HepG2 (cell line): Measurements from ENCODE around the gene HOXD3. TPM values are rescaled to one million over a fixed set of nuclear protein-coding genes. Genes with fewer than 3 reads are reported as not detected.
A peak's percentile ranks its signal among the peaks of the same experiment; 100 is the strongest.

Experiments used
- ARNT ChIP-seq: fragments of 450-650 bp; IDR thresholded peaks from 2 replicates; pipeline ENCODE4 v1.6.1; 2017
- ATF2 ChIP-seq: sonication (generic); formaldehyde crosslinking; IDR thresholded peaks from 2 replicates; pipeline ENCODE4 v1.4.0; 2020; ENCODE audit warnings: missing genetic modification reagents
- BCL6 ChIP-seq: IDR thresholded peaks from 2 replicates; pipeline ENCODE4 v1.6.1; 2016; ENCODE audit warnings: missing genetic modification reagents, missing compliant biosample characterization
- GTF2F1 ChIP-seq: fragments of 150-350 bp; IDR thresholded peaks from 2 replicates; pipeline ENCODE4 v1.6.1; 2014; ENCODE audit warnings: low read length
- HNF4G ChIP-seq, 2 experiments: sonication (generic) in 1 of 2; formaldehyde crosslinking in 1 of 2; IDR thresholded peaks; 2 replicates each; pipeline versions ENCODE4 v1.4.0 to v1.6.1; 2011 to 2020; ENCODE audit warnings: borderline replicate concordance in 2 of 2, low read depth in 2 of 2, mild to moderate bottlenecking in 2 of 2, low read length in 1 of 2, missing genetic modification reagents in 1 of 2, moderate library complexity in 1 of 2
- MAF1 ChIP-seq: sonication (generic); formaldehyde crosslinking; IDR thresholded peaks from 2 replicates; pipeline ENCODE4 v1.5.0; 2020; ENCODE audit warnings: missing genetic modification reagents, borderline replicate concordance
- NFIC ChIP-seq: IDR thresholded peaks from 2 replicates; pipeline ENCODE4 v1.6.1; 2012; ENCODE audit warnings: mild to moderate bottlenecking, low read length, inconsistent platforms
- NFRKB ChIP-seq: fragments of 450-650 bp; IDR thresholded peaks from 2 replicates; pipeline ENCODE4 v1.6.1; 2017
- NPAS2 ChIP-seq: sonication (generic); formaldehyde crosslinking; IDR thresholded peaks from 2 replicates; pipeline ENCODE4 v1.8.0; 2022; ENCODE audit warnings: mild to moderate bottlenecking, missing genetic modification reagents, borderline replicate concordance
- SP2 ChIP-seq: sonication (generic); formaldehyde crosslinking; IDR thresholded peaks from 2 replicates; pipeline ENCODE4 v1.5.1; 2020; ENCODE audit warnings: mild to moderate bottlenecking, missing genetic modification reagents
- SPEN ChIP-seq: sonication (generic); formaldehyde crosslinking; IDR thresholded peaks from 2 replicates; pipeline ENCODE4 v1.5.1; 2020; ENCODE audit warnings: low read depth, mild to moderate bottlenecking, missing genetic modification reagents
- ZBTB34 ChIP-seq: sonication (generic); formaldehyde crosslinking; IDR thresholded peaks from 2 replicates; pipeline ENCODE4 v1.8.0; 2022; ENCODE audit warnings: mild to moderate bottlenecking, missing genetic modification reagents
- ZC3H13 ChIP-seq: sonication (generic); formaldehyde crosslinking; IDR thresholded peaks from 2 replicates; pipeline ENCODE4 v1.8.1; 2023; ENCODE audit warnings: mild to moderate bottlenecking, missing genetic modification reagents, moderate library complexity
- ZC3H4 ChIP-seq: sonication (generic); formaldehyde crosslinking; IDR thresholded peaks from 2 replicates; pipeline ENCODE4 v1.4.0; 2020; ENCODE audit warnings: missing genetic modification reagents, borderline replicate concordance
- ZFP1 ChIP-seq: IDR thresholded peaks from 2 replicates; pipeline ENCODE4 v1.6.1; 2016
- ZMAT5 ChIP-seq: sonication (generic); formaldehyde crosslinking; IDR thresholded peaks from 2 replicates; pipeline ENCODE4 v1.5.0; 2020; ENCODE audit warnings: mild to moderate bottlenecking, low read depth, missing genetic modification reagents, borderline replicate concordance
- ZNF235 ChIP-seq: sonication (generic); formaldehyde crosslinking; IDR thresholded peaks from 2 replicates; pipeline ENCODE4 v1.8.1; 2023; ENCODE audit warnings: mild to moderate bottlenecking, missing genetic modification reagents, borderline replicate concordance
- ZNF501 ChIP-seq: sonication (generic); formaldehyde crosslinking; IDR thresholded peaks from 2 replicates; pipeline ENCODE4 v1.5.1; 2020; ENCODE audit warnings: mild to moderate bottlenecking, moderate library complexity, missing genetic modification reagents
- ZNF547 ChIP-seq: sonication (generic); formaldehyde crosslinking; IDR thresholded peaks from 2 replicates; pipeline ENCODE4 v1.5.1; 2020; ENCODE audit warnings: mild to moderate bottlenecking, missing genetic modification reagents
- ZNF678 ChIP-seq: sonication (generic); formaldehyde crosslinking; IDR thresholded peaks from 2 replicates; pipeline ENCODE4 v1.4.0; 2020; ENCODE audit warnings: mild to moderate bottlenecking, missing genetic modification reagents
- ZNF75D ChIP-seq: sonication (generic); formaldehyde crosslinking; IDR thresholded peaks from 2 replicates; pipeline ENCODE4 v1.8.1; 2023; ENCODE audit warnings: missing genetic modification reagents, mild to moderate bottlenecking, borderline replicate concordance
- ZNF782 ChIP-seq: sonication (generic); formaldehyde crosslinking; IDR thresholded peaks from 2 replicates; pipeline ENCODE4 v1.4.0; 2020; ENCODE audit warnings: missing genetic modification reagents, mild to moderate bottlenecking, borderline replicate concordance
- ZSCAN31 ChIP-seq: sonication (generic); formaldehyde crosslinking; IDR thresholded peaks from 2 replicates; pipeline ENCODE4 v1.5.0; 2020; ENCODE audit warnings: low read depth, mild to moderate bottlenecking, missing genetic modification reagents
- polyA plus RNA-seq, 8 experiments: library from polyadenylated mRNA; depleted of rRNA in 3 of 8; stranded (reverse) in 7 of 8; unstranded in 1 of 8; fragments of >200 nt; fragmentation: Illumina TruSeq in 4 of 8; extraction: Trizol in 4 of 8; gene quantifications; 2 replicates each; pipeline versions ENCODE4 v1.2.1 to v1.2.3, GENCODE V29; 2011 to 2016; ENCODE audit warnings: low read depth in 4 of 8, missing spikeins in 1 of 8, mixed read lengths in 1 of 8; ENCODE audit not compliant: insufficient read depth in 1 of 8
- total RNA-seq, 5 experiments: library from RNA; depleted of rRNA; stranded (reverse); fragments of >200 nt; fragmentation: Illumina TruSeq; extraction: Trizol; gene quantifications; 2 replicates each; pipeline ENCODE4 v1.2.3, GENCODE V29; 2016; ENCODE audit warnings: low read depth in 1 of 5
- TF ChIP-seq, protein P1 (sequence below): sonication (generic); formaldehyde crosslinking; IDR thresholded peaks from 2 replicates; pipeline ENCODE4 v1.5.0; 2020; ENCODE audit warnings: missing genetic modification reagents
- TF ChIP-seq, protein P2 (sequence below): sonication (generic); formaldehyde crosslinking; IDR thresholded peaks from 2 replicates; pipeline ENCODE4 v1.4.0; 2020; ENCODE audit warnings: mild to moderate bottlenecking, missing genetic modification reagents
- TF ChIP-seq, protein P3 (sequence below): sonication (generic); formaldehyde crosslinking; IDR thresholded peaks from 2 replicates; pipeline ENCODE4 v1.8.0; 2022; ENCODE audit warnings: missing genetic modification reagents, mild to moderate bottlenecking, borderline replicate concordance

HOXD3 gene
- total and polyA plus RNA-seq, 2 of the 13 experiments (the other 11 are each of a cell fraction or from before 2014, with no cell fraction given), result 0.05 to 0.09 TPM

DNA sequence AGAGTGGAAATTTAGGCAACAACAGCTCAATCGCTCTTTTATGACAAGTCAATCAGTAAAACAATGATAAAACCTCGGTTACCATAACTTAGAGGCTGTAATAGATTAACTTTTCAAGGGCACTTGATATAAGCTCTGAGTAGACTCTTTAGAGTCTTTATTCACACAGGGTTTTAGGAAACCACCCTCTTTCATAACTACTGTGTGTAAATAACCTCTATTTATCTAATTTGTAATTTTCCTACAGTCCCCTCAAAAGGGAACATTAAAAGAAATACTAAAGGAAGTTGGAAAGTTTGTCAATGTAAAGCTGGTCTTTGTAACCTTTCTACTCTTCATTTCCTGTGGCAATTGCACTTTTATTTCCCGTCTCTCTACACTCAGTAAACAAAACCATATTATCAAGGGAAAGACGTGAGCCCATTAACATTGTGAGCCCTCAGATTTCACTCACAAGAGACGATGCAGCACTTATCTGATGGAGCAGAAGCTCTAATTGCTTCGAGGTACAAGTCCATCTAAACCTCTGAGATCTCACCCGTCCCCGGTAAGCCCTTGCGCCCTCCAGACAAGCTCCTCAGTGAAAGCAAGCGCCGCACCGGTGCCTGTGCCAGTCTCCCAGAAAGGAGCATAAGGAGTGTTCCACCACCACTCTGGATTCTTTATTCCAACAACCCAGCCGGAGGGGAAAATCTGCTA is 30.2 kb downstream of the HOXD3 start (continued):
- TF ChIP-seq, protein P1, sequence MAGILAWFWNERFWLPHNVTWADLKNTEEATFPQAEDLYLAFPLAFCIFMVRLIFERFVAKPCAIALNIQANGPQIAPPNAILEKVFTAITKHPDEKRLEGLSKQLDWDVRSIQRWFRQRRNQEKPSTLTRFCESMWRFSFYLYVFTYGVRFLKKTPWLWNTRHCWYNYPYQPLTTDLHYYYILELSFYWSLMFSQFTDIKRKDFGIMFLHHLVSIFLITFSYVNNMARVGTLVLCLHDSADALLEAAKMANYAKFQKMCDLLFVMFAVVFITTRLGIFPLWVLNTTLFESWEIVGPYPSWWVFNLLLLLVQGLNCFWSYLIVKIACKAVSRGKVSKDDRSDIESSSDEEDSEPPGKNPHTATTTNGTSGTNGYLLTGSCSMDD, result no peak
- TF ChIP-seq NPAS2 (CRISPR knock-in tag), result no peak
- peak; percentile 85 for TF ChIP-seq BCL6 (CRISPR knock-in tag)
- no peak for TF ChIP-seq ZC3H13 (CRISPR knock-in tag)
- no peak for TF ChIP-seq ZNF547
- TF ChIP-seq SPEN (CRISPR knock-in tag), result no peak
- TF ChIP-seq ZNF501, result no peak
- no peak for TF ChIP-seq ZNF782
- TF ChIP-seq ATF2 (CRISPR knock-in tag), result no peak; the same call in 1 of the 2 replicates
- TF ChIP-seq GTF2F1, result no peak
- TF ChIP-seq, protein P2, sequence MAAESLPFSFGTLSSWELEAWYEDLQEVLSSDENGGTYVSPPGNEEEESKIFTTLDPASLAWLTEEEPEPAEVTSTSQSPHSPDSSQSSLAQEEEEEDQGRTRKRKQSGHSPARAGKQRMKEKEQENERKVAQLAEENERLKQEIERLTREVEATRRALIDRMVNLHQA, result no peak
- no peak for TF ChIP-seq HNF4G (IDR thresholded peaks at IDR 0.05; ENCODE audit: borderline replicate concordance, low read depth, low read length)
- TF ChIP-seq HNF4G (CRISPR knock-in tag; IDR thresholded peaks at IDR 0.05; ENCODE audit: borderline replicate concordance, low read depth), result no peak
- TF ChIP-seq ZNF678 (CRISPR knock-in tag), result no peak
- 0 out of 2 replicates have a peak, but pooled peaks have one; percentile 77 for TF ChIP-seq ZSCAN31
- no peak for TF ChIP-seq ARNT
- TF ChIP-seq ZC3H4 (CRISPR knock-in tag), result no peak
- TF ChIP-seq, protein P3, sequence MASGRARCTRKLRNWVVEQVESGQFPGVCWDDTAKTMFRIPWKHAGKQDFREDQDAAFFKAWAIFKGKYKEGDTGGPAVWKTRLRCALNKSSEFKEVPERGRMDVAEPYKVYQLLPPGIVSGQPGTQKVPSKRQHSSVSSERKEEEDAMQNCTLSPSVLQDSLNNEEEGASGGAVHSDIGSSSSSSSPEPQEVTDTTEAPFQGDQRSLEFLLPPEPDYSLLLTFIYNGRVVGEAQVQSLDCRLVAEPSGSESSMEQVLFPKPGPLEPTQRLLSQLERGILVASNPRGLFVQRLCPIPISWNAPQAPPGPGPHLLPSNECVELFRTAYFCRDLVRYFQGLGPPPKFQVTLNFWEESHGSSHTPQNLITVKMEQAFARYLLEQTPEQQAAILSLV (CRISPR knock-in tag), result no peak
- no peak for TF ChIP-seq MAF1 (CRISPR knock-in tag)
- TF ChIP-seq ZFP1 (CRISPR knock-in tag), result 0 out of 2 replicates have a peak, but pooled peaks have one; percentile 35
- TF ChIP-seq SP2, result no peak
- TF ChIP-seq NFRKB, result no peak
- TF ChIP-seq ZNF75D, result no peak
- TF ChIP-seq ZBTB34, result no peak; the same call in none of the 2 replicates
- TF ChIP-seq ZNF235 (CRISPR knock-in tag), result no peak
- peak; percentile 89 for TF ChIP-seq NFIC
- TF ChIP-seq ZMAT5 (CRISPR knock-in tag), result no peak
